ENCODE measurements around the gene MRPL11.

GRCh38 chr11:66457826-66458225, 19.2 kb upstream of the MRPL11 start:
- no peak for TF ChIP-seq CTCF (conservative IDR thresholded peaks at IDR 0.05; ENCODE audit: low read length)
- TF ChIP-seq EZH2phosphoT487 (IDR thresholded peaks at IDR 0.05; ENCODE audit: borderline replicate concordance): no peak
